Measurements from ENCODE around the gene ANKS3. TPM values are rescaled to one million over a fixed set of nuclear protein-coding genes. Genes with fewer than 3 reads are reported as not detected.

ANKS3 gene
- total RNA-seq, 1 experiment from 2014 or later = 12.8 TPM

GRCh38 chr16:4734730-4735535 is 862 bp upstream of the ANKS3 start:
- in situ Hi-C loops (cut with HindIII; ENCODE audit: low sequenced_read_pairs) = no loop called here
- peak; percentile 72 for DNase-seq (ENCODE audit: low spot score)

- in situ Hi-C loops (cut with HindIII; ENCODE audit: low sequenced_read_pairs) = no loop called here
- peak; percentile 7 for DNase-seq (ENCODE audit: low spot score)
Measured at GRCh38 chr16:4733747-4734062, 366 bp downstream of the ANKS3 start.

GRCh38 chr16:4733211-4733742 is 794 bp downstream of the ANKS3 start:
- peak; percentile 17 for DNase-seq (ENCODE audit: low spot score)
- in situ Hi-C loops (cut with HindIII; ENCODE audit: low sequenced_read_pairs) = no loop called here

GRCh38 chr16:4729876-4730275 is 4.2 kb downstream of the ANKS3 start:
- in situ Hi-C loops (cut with HindIII; ENCODE audit: low sequenced_read_pairs) = loop anchor here (10.0 kb wide), 1 partner anchor 105 kb away; no protein-coding TSS in a partner anchor
- no peak for DNase-seq (ENCODE audit: low spot score)

- in situ Hi-C loops (cut with HindIII; ENCODE audit: low sequenced_read_pairs) = loop anchor here (10.0 kb wide), 1 partner anchor 106 kb away; no protein-coding TSS in a partner anchor
- DNase-seq (ENCODE audit: low spot score) = no peak
Measured at GRCh38 chr16:4728676-4729075, 5.4 kb downstream of the ANKS3 start.

- in situ Hi-C loops (cut with HindIII; ENCODE audit: low sequenced_read_pairs) = loop anchor here (10.0 kb wide), 1 partner anchor 108 kb away; no protein-coding TSS in a partner anchor
- DNase-seq (ENCODE audit: low spot score) = no peak
Measured at GRCh38 chr16:4726616-4727015, 7.5 kb downstream of the ANKS3 start.

GRCh38 chr16:4724661-4725270 is 9.3 kb downstream of the ANKS3 start:
- in situ Hi-C loops (cut with HindIII; ENCODE audit: low sequenced_read_pairs) = loop anchor here (10.0 kb wide), 1 partner anchor 110 kb away; no protein-coding TSS in a partner anchor
- DNase-seq (ENCODE audit: low spot score) = no peak

- DNase-seq (ENCODE audit: low spot score) = no peak
- in situ Hi-C loops (cut with HindIII; ENCODE audit: low sequenced_read_pairs) = loop anchor here (10.0 kb wide), 1 partner anchor 112 kb away; no protein-coding TSS in a partner anchor
Measured at GRCh38 chr16:4723071-4723767, 10.9 kb downstream of the ANKS3 start.

GRCh38 chr16:4718466-4718865 is 15.6 kb downstream of the ANKS3 start:
- no peak for DNase-seq (ENCODE audit: low spot score)

GRCh38 chr16:4714996-4715395 is 19.1 kb downstream of the ANKS3 start:
- in situ Hi-C loops (cut with HindIII; ENCODE audit: low sequenced_read_pairs) = no loop called here
- no peak for DNase-seq (ENCODE audit: low spot score)

More at GRCh38 chr16:4718466-4718865, 15.6 kb downstream of the ANKS3 start:
- in situ Hi-C loops (cut with HindIII; ENCODE audit: low sequenced_read_pairs) = no loop called here

- no peak for DNase-seq (ENCODE audit: low spot score)
- in situ Hi-C loops (cut with HindIII; ENCODE audit: low sequenced_read_pairs) = no loop called here
Measured at GRCh38 chr16:4713663-4714501, 20.2 kb downstream of the ANKS3 start.

- in situ Hi-C loops (cut with HindIII; ENCODE audit: low sequenced_read_pairs) = no loop called here
- no peak for DNase-seq (ENCODE audit: low spot score)
Measured at GRCh38 chr16:4709481-4709880, 24.6 kb downstream of the ANKS3 start.

- in situ Hi-C loops (cut with HindIII; ENCODE audit: low sequenced_read_pairs) = no loop called here
- DNase-seq (ENCODE audit: low spot score) = no peak
Measured at GRCh38 chr16:4706871-4707270, 27.2 kb downstream of the ANKS3 start.

GRCh38 chr16:4704913-4705312 is 29.2 kb downstream of the ANKS3 start:
- in situ Hi-C loops (cut with HindIII; ENCODE audit: low sequenced_read_pairs) = no loop called here

GRCh38 chr16:4704491-4704890 is 29.6 kb downstream of the ANKS3 start:
- in situ Hi-C loops (cut with HindIII; ENCODE audit: low sequenced_read_pairs) = no loop called here
- no peak for DNase-seq (ENCODE audit: low spot score)

More at GRCh38 chr16:4704913-4705312, 29.2 kb downstream of the ANKS3 start:
- no peak for DNase-seq (ENCODE audit: low spot score)

- in situ Hi-C loops (cut with HindIII; ENCODE audit: low sequenced_read_pairs) = no loop called here
- no peak for DNase-seq (ENCODE audit: low spot score)
Measured at GRCh38 chr16:4703906-4704305, 30.2 kb downstream of the ANKS3 start.

GRCh38 chr16:4702466-4702808 is 31.6 kb downstream of the ANKS3 start:
- DNase-seq (ENCODE audit: low spot score) = no peak
- in situ Hi-C loops (cut with HindIII; ENCODE audit: low sequenced_read_pairs) = no loop called here

GRCh38 chr16:4701791-4702465 is 32.1 kb downstream of the ANKS3 start:
- in situ Hi-C loops (cut with HindIII; ENCODE audit: low sequenced_read_pairs) = no loop called here
- DNase-seq (ENCODE audit: low spot score) = no peak

Measured in G401 (cell line).